ENCODE measurements around the gene EML6. TPM values are rescaled to one million over a fixed set of nuclear protein-coding genes. Genes with fewer than 3 reads are reported as not detected.

The EML6 gene
- polyA plus RNA-seq, 1 donor (not counting 4 experiments of a cell fraction or from before 2014, with no cell fraction given): 0.96 TPM

DNA sequence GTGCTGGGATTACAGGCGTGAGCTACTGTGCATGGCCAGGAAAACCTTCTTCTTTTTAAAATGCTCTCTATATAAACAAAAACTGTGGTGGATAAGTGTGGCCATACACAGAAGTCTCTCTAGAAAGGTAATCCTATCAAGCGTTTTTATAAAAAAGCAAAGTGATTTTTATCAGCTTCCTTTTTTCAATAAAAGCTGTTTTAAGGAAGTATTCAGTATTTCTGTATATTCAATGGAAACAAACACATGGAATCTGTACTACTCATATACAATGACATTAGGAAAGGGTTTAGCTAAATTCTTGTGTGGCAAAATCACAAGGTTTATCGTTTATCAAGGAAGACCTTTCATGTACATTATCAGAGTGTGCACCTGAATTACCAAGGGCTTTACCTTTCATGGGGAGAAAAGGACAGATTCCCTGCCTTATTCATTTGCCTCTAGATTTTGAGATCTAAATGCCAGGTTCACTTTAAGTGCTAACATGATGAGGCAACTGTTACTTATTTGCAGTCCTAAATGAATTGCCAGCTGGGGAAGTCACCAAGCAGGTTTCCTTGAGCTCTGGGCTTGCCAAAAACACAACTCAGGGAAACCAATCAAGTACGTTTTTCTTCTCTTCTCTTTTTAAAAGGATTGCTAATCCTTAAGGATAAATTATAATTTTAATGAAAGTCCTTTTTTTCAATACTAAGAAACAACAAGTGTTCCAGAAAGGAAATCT is 256.0 kb downstream of the EML6 start:
- H4K20me1 ChIP-seq (ENCODE audit: control insufficient read depth, extremely low read depth, insufficient read depth, low read length): peaks cover 26% of the 10 kb centered on the region
- H3K36me3 ChIP-seq (ENCODE audit: control insufficient read depth in 2 of 2, extremely low read depth in 1 of 2, insufficient read depth in 2 of 2, low read length in 2 of 2): peaks cover 13 to 16% of the 10 kb centered on the region in 2 experiments
- peak overlapping the region; percentile 51 for H3K4me2 ChIP-seq (ENCODE audit: control insufficient read depth, extremely low read depth, insufficient read depth, low read depth, low read length)

DNA sequence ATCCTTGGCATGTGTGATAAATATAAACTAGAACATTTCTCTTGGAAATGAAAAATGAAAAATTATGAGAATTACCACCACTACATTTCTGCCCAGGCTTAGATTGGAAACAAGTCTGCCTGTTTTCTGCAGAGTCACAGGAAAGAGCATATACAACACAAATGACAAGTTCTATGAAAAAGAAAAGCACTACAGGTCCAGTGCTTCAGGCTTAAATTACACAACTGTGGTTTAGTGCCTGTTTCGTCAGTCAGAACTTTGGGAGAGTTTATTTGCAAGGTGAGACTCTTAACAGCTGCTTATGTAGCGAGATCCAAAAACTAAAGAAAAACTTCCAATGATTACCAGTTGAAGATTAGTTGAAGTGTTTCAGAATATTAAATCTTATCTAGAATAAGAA is 257.9 kb downstream of the EML6 start:
- H3K36me3 ChIP-seq (ENCODE audit: control insufficient read depth in 2 of 2, extremely low read depth in 1 of 2, insufficient read depth in 2 of 2, low read length in 2 of 2): peaks cover 9 to 13% of the 10 kb centered on the region in 2 experiments
- H3K4me3 ChIP-seq (ENCODE audit: control insufficient read depth in 2 of 3, extremely low read depth in 1 of 3, insufficient read depth in 2 of 3, low read depth in 1 of 3, low read length in 3 of 3): no peak overlapping the region
- no peak for FAIRE-seq
- no peaks in the 10 kb centered on the region for H3K27me3 ChIP-seq (ENCODE audit: control insufficient read depth, extremely low read depth, insufficient read depth, low read length)
- DNase-seq (ENCODE audit: low read depth, low spot score): no peak
- dilution Hi-C loops (cut with MboI; ENCODE audit: extremely low pct_ligation_motif_present, low sequenced_read_pairs): no loop called here
- peaks cover 76% of the 10 kb centered on the region for H3K79me2 ChIP-seq (ENCODE audit: control insufficient read depth, insufficient read depth, low read length)
- H3K27ac ChIP-seq (ENCODE audit: control insufficient read depth, insufficient read depth, low read length): no peak overlapping the region
- H3K4me2 ChIP-seq (ENCODE audit: control insufficient read depth, extremely low read depth, insufficient read depth, low read depth, low read length): no peak overlapping the region
- peaks cover 5% of the 10 kb centered on the region for H3K9me1 ChIP-seq (ENCODE audit: control insufficient read depth, extremely low read depth, insufficient read depth, low read length)
- H4K20me1 ChIP-seq (ENCODE audit: control insufficient read depth, extremely low read depth, insufficient read depth, low read length): peaks cover 18% of the 10 kb centered on the region
- no peak overlapping the region for H3K9ac ChIP-seq (ENCODE audit: control insufficient read depth, extremely low read depth, insufficient read depth, low read length)
- peaks cover 57% of the 10 kb centered on the region for H3K4me1 ChIP-seq (ENCODE audit: control insufficient read depth, extremely low read depth, insufficient read depth, low read length)
- H3K9me3 ChIP-seq (ENCODE audit: control insufficient read depth, low read depth, low read length): no peaks in the 10 kb centered on the region
- TF ChIP-seq, protein P1, sequence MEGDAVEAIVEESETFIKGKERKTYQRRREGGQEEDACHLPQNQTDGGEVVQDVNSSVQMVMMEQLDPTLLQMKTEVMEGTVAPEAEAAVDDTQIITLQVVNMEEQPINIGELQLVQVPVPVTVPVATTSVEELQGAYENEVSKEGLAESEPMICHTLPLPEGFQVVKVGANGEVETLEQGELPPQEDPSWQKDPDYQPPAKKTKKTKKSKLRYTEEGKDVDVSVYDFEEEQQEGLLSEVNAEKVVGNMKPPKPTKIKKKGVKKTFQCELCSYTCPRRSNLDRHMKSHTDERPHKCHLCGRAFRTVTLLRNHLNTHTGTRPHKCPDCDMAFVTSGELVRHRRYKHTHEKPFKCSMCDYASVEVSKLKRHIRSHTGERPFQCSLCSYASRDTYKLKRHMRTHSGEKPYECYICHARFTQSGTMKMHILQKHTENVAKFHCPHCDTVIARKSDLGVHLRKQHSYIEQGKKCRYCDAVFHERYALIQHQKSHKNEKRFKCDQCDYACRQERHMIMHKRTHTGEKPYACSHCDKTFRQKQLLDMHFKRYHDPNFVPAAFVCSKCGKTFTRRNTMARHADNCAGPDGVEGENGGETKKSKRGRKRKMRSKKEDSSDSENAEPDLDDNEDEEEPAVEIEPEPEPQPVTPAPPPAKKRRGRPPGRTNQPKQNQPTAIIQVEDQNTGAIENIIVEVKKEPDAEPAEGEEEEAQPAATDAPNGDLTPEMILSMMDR (optimal IDR thresholded peaks at IDR 0.05 in 1 of 3, IDR thresholded peaks at IDR 0.05 in 1 of 3, conservative IDR thresholded peaks at IDR 0.05 in 1 of 3; ENCODE audit: extremely low read depth in 1 of 3, insufficient read depth in 2 of 3, low read length in 3 of 3): no peak
- TF ChIP-seq EZH2 (IDR thresholded peaks at IDR 0.05; ENCODE audit: low read length): no peak
- no peak overlapping the region for H2AFZ ChIP-seq (ENCODE audit: control insufficient read depth, low read length)

More for the DNA sequence above, 256.0 kb downstream of the EML6 start:
- peaks cover 39% of the 10 kb centered on the region for H3K4me1 ChIP-seq (ENCODE audit: control insufficient read depth, extremely low read depth, insufficient read depth, low read length)
- no peak for DNase-seq (ENCODE audit: low read depth, low spot score)
- H3K9me1 ChIP-seq (ENCODE audit: control insufficient read depth, extremely low read depth, insufficient read depth, low read length): peaks cover 5% of the 10 kb centered on the region
- TF ChIP-seq, protein P1 (optimal IDR thresholded peaks at IDR 0.05 in 1 of 3, IDR thresholded peaks at IDR 0.05 in 1 of 3, conservative IDR thresholded peaks at IDR 0.05 in 1 of 3; ENCODE audit: extremely low read depth in 1 of 3, insufficient read depth in 2 of 3, low read length in 3 of 3): no peak
- TF ChIP-seq EZH2 (IDR thresholded peaks at IDR 0.05; ENCODE audit: low read length): no peak
- peak; percentile 77 for FAIRE-seq
- H3K27me3 ChIP-seq (ENCODE audit: control insufficient read depth, extremely low read depth, insufficient read depth, low read length): no peaks in the 10 kb centered on the region
- no peak overlapping the region for H3K4me3 ChIP-seq (ENCODE audit: control insufficient read depth in 2 of 3, extremely low read depth in 1 of 3, insufficient read depth in 2 of 3, low read depth in 1 of 3, low read length in 3 of 3)
- no peak overlapping the region for H3K27ac ChIP-seq (ENCODE audit: control insufficient read depth, insufficient read depth, low read length)
- no peak overlapping the region for H3K9ac ChIP-seq (ENCODE audit: control insufficient read depth, extremely low read depth, insufficient read depth, low read length)
- peaks cover 88% of the 10 kb centered on the region for H3K79me2 ChIP-seq (ENCODE audit: control insufficient read depth, insufficient read depth, low read length)
- no peak overlapping the region for H2AFZ ChIP-seq (ENCODE audit: control insufficient read depth, low read length)
- no peaks in the 10 kb centered on the region for H3K9me3 ChIP-seq (ENCODE audit: control insufficient read depth, low read depth, low read length)
- dilution Hi-C loops (cut with MboI; ENCODE audit: extremely low pct_ligation_motif_present, low sequenced_read_pairs): no loop called here

Measured in keratinocyte (primary cell).